HEK293 (cell line): ENCODE results near the gene DDAH1.

ENCODE experiments used
- GLI4 ChIP-seq: fragments of 450-650 bp; formaldehyde crosslinking; IDR thresholded peaks from 2 replicates; pipeline ENCODE4 v1.5.1; 2016; ENCODE audit warnings: missing biosample characterization, missing genetic modification characterization
- ZNF157 ChIP-seq: fragments of 450-650 bp; formaldehyde crosslinking; IDR thresholded peaks from 2 replicates; pipeline ENCODE4 v1.5.1; 2016; ENCODE audit warnings: missing biosample characterization, missing genetic modification characterization
- ZNF2 ChIP-seq: fragments of 450-650 bp; formaldehyde crosslinking; IDR thresholded peaks from 2 replicates; pipeline ENCODE4 v1.5.1; 2016; ENCODE audit warnings: missing biosample characterization, missing genetic modification characterization
- ZNF658 ChIP-seq: fragments of 450-650 bp; formaldehyde crosslinking; IDR thresholded peaks from 2 replicates; pipeline ENCODE4; 2016; ENCODE audit warnings: missing biosample characterization, missing genetic modification characterization
- ZNF677 ChIP-seq: fragments of 450-650 bp; IDR thresholded peaks from 2 replicates; pipeline ENCODE4 v1.5.0; 2018; ENCODE audit warnings: missing biosample characterization, mild to moderate bottlenecking, missing genetic modification characterization, moderate library complexity
- TF ChIP-seq, protein P1 (sequence below): fragments of 450-650 bp; formaldehyde crosslinking; IDR thresholded peaks from 2 replicates; pipeline ENCODE4 v1.5.1; 2016; ENCODE audit warnings: missing biosample characterization, missing genetic modification characterization
- TF ChIP-seq, protein P2 (sequence below): fragments of 450-650 bp; formaldehyde crosslinking; IDR thresholded peaks from 2 replicates; pipeline ENCODE4 v1.5.1; 2016; ENCODE audit warnings: missing biosample characterization, missing genetic modification characterization

DNA sequence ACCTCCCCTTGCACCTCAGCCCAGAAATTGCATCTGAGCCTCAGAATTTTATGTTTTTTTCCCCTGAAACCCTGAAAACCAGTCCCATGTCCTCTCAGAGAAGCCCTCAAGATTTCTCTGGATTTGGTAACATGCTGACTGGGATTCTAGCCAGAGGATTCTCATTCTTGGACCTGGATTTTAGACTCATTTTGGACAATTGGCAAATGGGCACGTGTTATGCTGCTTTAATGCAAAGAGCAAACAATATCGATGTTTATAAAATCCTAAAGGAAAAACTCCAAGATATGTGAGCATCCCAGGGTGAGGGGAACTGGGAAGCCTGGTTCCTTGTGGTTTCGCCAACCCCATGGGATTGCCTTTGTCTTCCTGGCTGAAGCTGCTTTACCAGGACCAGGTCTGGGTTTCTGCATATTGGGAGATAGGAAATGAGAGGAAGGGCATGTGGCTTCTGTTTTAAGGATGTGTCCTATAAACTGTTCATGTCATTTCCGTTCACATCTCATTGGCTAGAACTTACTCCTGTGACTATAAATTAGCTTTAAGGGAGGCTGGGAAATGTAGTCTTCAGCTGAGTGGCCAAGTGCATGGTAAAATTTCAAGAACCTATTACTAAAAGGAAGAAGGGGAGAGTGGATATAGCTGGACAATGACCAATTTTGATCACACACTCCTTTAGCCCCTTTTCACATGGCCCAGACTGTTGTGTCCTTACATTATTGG is 161.4 kb downstream of the DDAH1 start:
- TF ChIP-seq ZNF677 (tag by site-specific recombination) (no peak), ZNF2 (no peak), ZNF157 (tag by site-specific recombination) (no peak), GLI4 (tag by site-specific recombination) (no peak), ZNF658 (tag by site-specific recombination) (no peak)
- TF ChIP-seq, protein P1, sequence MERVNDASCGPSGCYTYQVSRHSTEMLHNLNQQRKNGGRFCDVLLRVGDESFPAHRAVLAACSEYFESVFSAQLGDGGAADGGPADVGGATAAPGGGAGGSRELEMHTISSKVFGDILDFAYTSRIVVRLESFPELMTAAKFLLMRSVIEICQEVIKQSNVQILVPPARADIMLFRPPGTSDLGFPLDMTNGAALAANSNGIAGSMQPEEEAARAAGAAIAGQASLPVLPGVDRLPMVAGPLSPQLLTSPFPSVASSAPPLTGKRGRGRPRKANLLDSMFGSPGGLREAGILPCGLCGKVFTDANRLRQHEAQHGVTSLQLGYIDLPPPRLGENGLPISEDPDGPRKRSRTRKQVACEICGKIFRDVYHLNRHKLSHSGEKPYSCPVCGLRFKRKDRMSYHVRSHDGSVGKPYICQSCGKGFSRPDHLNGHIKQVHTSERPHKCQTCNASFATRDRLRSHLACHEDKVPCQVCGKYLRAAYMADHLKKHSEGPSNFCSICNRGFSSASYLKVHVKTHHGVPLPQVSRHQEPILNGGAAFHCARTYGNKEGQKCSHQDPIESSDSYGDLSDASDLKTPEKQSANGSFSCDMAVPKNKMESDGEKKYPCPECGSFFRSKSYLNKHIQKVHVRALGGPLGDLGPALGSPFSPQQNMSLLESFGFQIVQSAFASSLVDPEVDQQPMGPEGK (tag by site-specific recombination): no peak
- TF ChIP-seq, protein P2, sequence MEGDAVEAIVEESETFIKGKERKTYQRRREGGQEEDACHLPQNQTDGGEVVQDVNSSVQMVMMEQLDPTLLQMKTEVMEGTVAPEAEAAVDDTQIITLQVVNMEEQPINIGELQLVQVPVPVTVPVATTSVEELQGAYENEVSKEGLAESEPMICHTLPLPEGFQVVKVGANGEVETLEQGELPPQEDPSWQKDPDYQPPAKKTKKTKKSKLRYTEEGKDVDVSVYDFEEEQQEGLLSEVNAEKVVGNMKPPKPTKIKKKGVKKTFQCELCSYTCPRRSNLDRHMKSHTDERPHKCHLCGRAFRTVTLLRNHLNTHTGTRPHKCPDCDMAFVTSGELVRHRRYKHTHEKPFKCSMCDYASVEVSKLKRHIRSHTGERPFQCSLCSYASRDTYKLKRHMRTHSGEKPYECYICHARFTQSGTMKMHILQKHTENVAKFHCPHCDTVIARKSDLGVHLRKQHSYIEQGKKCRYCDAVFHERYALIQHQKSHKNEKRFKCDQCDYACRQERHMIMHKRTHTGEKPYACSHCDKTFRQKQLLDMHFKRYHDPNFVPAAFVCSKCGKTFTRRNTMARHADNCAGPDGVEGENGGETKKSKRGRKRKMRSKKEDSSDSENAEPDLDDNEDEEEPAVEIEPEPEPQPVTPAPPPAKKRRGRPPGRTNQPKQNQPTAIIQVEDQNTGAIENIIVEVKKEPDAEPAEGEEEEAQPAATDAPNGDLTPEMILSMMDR: no peak
